Activated CD8-positive, alpha-beta T cell treated with anti-CD3 and anti-CD28 coated beads for 36 hours (primary cell): Measurements from ENCODE around the gene CCDC28A. TPM values are rescaled to one million over a fixed set of nuclear protein-coding genes. Genes with fewer than 3 reads are reported as not detected.

Experiments
- ATAC-seq: fragments of 200-7000 bp; cut with Tn5 transposase; one replicate; pipeline ENCODE4 v1.10.0; 2021; ENCODE audit warnings: mild to moderate bottlenecking, moderate library complexity
- CTCF ChIA-PET: fragments of 350-600 bp; sonication (Branson Sonifier 250); formaldehyde crosslinking; loops from one replicate; lab custom pipeline; 2021; ENCODE audit warnings: antibody characterized with exemption; lab: Charles Lee
- POLR2A ChIA-PET: fragments of 350-600 bp; sonication (Branson Sonifier 250); formaldehyde crosslinking; loops from one replicate; lab custom pipeline; 2021; ENCODE audit warnings: antibody characterized with exemption; lab: Charles Lee
- DNase-seq: peaks from one replicate; pipeline ENCODE4 v3.0.0-alpha.2; 2020
- H3K27ac Mint-ChIP-seq: one replicate; pipeline ENCODE4 v1.8.0; 2021; ENCODE audit warnings: mild to moderate bottlenecking, mixed read lengths
- H3K27me3 Mint-ChIP-seq: one replicate; pipeline ENCODE4 v1.8.0; 2021; ENCODE audit warnings: mixed read lengths
- H3K36me3 Mint-ChIP-seq: one replicate; pipeline ENCODE4 v1.8.0; 2021; ENCODE audit warnings: low read depth, mixed read lengths
- H3K4me1 Mint-ChIP-seq: one replicate; pipeline ENCODE4 v1.8.0; 2021; ENCODE audit warnings: low read depth, mixed read lengths
- H3K4me3 Mint-ChIP-seq: one replicate; pipeline ENCODE4 v1.8.0; 2021; ENCODE audit warnings: mild to moderate bottlenecking, moderate library complexity, mixed read lengths
- H3K9me3 Mint-ChIP-seq: one replicate; pipeline ENCODE4 v1.8.0; 2021; ENCODE audit warnings: mixed read lengths
- CTCF ChIP-seq: fragments of 200-600 bp; IDR thresholded peaks from one replicate; pipeline ENCODE4 v1.8.0; 2022; ENCODE audit warnings: antibody characterized with exemption, mild to moderate bottlenecking
- intact Hi-C: fragments of 100-400 bp; cut with micrococcal nuclease; formaldehyde crosslinking; loops from one replicate; pipeline ENCODE4 v1.10.0; 2022
- total RNA-seq, 2 experiments: library from RNA; stranded (reverse); gene quantifications; one replicate each; pipeline ENCODE4 v1.2.3, GENCODE V29; 2021

CCDC28A gene
- total RNA-seq, 2 experiments from 2014 or later: 15.0 to 15.7 TPM

- Mint-ChIP-seq H3K9me3 (no peaks in the 10 kb centered on the region), H3K27ac (peak overlapping the region; percentile 100), H3K27me3 (no peaks in the 10 kb centered on the region), H3K36me3 (no peaks in the 10 kb centered on the region), H3K4me1 (peaks cover 20% of the 10 kb centered on the region), H3K4me3 (peak overlapping the region; percentile 99)
- no peak for TF ChIP-seq CTCF
- ChIA-PET CTCF (interaction anchor here (0.9 kb wide), 1 partner anchor 22 kb away, joined by 3 read pairs; the partner anchor contains the start of gene ECT2L), POLR2A (interaction anchor here (0.5 kb wide), 1 partner anchor 189 kb away, joined by 3 read pairs; no protein-coding TSS in a partner anchor)
- intact Hi-C loops: loop anchor here (5.0 kb wide), 1 partner anchor 82 kb away; no protein-coding TSS in a partner anchor
- ATAC-seq (no peak), DNase-seq (no peak)
Measured at GRCh38 chr6:138774370-138774769, 801 bp downstream of the CCDC28A start.

- ChIA-PET POLR2A (no interaction called here), CTCF (no interaction called here)
- intact Hi-C loops: no loop called here
- Mint-ChIP-seq H3K4me3 (no peak overlapping the region), H3K27me3 (no peaks in the 10 kb centered on the region), H3K27ac (no peak overlapping the region), H3K9me3 (no peaks in the 10 kb centered on the region), H3K36me3 (peaks cover 1% of the 10 kb centered on the region), H3K4me1 (peaks cover 17% of the 10 kb centered on the region)
- no peak for ATAC-seq
- TF ChIP-seq CTCF: no peak
- no peak for DNase-seq
Measured at GRCh38 chr6:138776659-138777058, 3.1 kb downstream of the CCDC28A start.

- H3K27me3 Mint-ChIP-seq: no peaks in the 10 kb centered on the region
- DNase-seq (no peak), ATAC-seq (no peak)
- no peak for TF ChIP-seq CTCF
- ChIA-PET POLR2A (no interaction called here), CTCF (interaction anchor here (1.2 kb wide), 1 partner anchor 13 kb away, joined by 3 read pairs; no protein-coding TSS in a partner anchor)
- H3K27ac Mint-ChIP-seq: no peak overlapping the region
- H3K9me3 Mint-ChIP-seq: no peaks in the 10 kb centered on the region
- H3K36me3 Mint-ChIP-seq: peaks cover 7% of the 10 kb centered on the region
- H3K4me3 Mint-ChIP-seq: no peak overlapping the region
- intact Hi-C loops: no loop called here
- H3K4me1 Mint-ChIP-seq: peaks cover 11% of the 10 kb centered on the region
Measured at GRCh38 chr6:138778331-138778730, 4.8 kb downstream of the CCDC28A start.

DNA sequence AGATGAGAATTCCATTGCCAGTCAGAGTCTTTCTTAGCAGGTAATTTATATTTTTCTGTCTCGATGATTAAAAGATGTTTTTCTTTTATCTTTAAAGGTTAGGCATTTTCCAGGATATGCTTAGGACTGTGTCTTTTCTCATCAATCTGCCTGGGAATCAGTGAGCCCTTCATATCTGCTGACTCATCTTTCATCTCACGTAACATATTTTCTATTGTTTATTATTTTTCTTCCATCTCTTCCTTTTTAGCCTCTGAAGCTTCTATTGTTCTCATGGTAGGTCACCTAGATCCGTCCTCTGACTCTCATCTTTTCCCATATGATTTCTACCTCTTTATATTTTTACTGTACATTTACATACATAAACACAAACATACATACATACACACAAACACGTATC lies 8.7 kb downstream of the CCDC28A start:
- no peak for TF ChIP-seq CTCF
- ATAC-seq (no peak), DNase-seq (no peak)
- Mint-ChIP-seq H3K4me3 (no peak overlapping the region), H3K36me3 (peaks cover 11% of the 10 kb centered on the region), H3K4me1 (peaks cover 6% of the 10 kb centered on the region), H3K9me3 (no peaks in the 10 kb centered on the region), H3K27me3 (no peaks in the 10 kb centered on the region), H3K27ac (peak overlapping the region; percentile 16)
- ChIA-PET CTCF (no interaction called here), POLR2A (no interaction called here)
- intact Hi-C loops: no loop called here

GRCh38 chr6:138785079-138785478 lies 11.5 kb downstream of the CCDC28A start:
- Mint-ChIP-seq H3K4me1 (peaks cover 7% of the 10 kb centered on the region), H3K27me3 (no peaks in the 10 kb centered on the region), H3K9me3 (no peaks in the 10 kb centered on the region), H3K36me3 (peaks cover 18% of the 10 kb centered on the region), H3K27ac (no peak overlapping the region), H3K4me3 (no peak overlapping the region)
- ATAC-seq: no peak
- no peak for DNase-seq
- POLR2A ChIA-PET: no interaction called here
- CTCF ChIA-PET: no interaction called here
- intact Hi-C loops: no loop called here
- TF ChIP-seq CTCF: no peak
